Activated T-helper 9 cell treated with anti-CD3 and anti-CD28 coated beads, Interleukin-2, amount 50 U/mL, for 16 hours (primary cell): ENCODE results near the gene IQCM.

Source experiments
- DNase-seq: peaks from one replicate; pipeline ENCODE4 v3.0.0-alpha.2; 2020; ENCODE audit warnings: low read depth

The IQCM gene

DNA sequence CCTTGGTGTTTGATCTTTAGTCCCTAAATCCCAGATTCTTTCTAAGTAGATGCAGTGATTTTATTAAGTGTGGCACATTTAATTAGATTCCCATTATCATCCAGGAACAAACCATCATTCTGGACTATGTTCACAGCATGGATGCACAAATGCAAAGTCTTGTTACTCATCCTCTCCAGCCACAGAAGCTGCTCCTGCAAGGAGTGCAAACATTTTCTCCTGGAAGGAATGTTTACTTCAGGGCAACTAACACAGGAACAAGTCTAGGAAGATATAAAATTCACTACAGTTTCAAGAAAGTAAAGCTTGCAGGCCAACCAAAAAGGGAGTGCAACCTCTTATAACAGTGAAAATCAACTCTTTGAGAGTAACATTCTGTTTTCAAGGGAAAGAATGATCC lies 106.0 kb downstream of the IQCM start:
- no peak for DNase-seq

DNA sequence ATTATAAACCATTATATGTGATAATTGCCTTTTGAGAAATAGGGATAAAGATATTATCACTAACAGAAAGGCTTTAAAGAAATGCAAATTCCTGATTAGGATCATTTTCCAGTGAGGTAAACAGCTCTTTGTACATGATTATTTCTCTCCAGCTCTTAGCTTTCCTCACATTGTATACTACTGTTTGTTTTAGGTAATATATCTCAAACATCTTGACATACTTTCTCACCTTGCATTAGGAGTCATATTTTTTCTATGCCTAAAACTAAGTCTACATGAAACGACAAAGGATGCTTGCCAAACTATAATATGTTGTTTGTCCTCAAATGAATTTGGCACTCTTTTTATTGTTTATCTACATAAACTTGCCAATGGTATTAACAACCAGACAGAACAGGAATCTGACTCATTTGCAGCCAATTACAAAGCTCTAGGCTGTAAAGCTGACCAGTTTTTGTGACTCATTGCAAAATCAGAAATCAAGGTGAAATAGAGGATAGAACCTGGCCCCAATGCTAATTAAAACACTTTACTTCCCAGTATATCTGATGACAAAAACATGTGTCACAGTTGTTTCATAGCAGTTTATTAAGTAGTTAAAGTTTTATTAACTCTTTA lies 107.0 kb downstream of the IQCM start:
- no peak for DNase-seq

DNA sequence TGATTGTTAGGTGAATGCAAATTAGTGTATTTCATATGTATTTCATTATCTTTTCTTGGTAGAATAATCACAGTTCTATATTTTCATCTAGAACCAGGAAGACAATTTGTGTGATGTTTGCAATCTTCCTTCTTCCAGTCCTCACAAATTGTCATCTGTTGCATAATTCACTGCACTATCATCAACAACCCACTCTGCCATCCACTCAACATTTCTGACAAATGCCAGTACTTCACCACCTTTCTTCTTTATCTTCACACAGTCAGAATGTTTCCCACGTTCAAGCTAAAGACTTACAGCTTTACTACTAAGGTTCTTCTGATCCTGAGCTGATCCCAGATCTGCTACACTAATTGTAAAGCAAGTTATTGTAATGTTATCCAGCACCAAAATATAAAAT lies 107.8 kb downstream of the IQCM start:
- no peak for DNase-seq

DNA sequence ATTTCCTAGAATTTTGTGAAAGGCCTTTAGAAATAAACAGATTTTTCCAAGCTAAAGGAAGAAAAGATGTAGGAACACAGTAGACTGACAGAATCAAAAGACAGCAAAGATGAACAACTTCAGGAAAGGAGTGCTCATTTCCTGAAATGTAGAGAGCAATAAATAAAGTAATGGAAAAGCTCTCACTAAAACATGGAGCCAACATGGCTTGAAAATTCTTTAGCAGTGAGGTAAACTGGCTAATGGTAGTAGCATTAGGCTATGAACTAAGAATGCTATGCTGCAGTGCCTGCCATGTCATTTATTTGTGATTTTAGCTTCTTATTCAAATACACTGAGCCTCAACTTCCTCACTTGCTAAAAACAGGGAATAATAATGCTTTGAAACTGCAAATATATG lies 108.7 kb downstream of the IQCM start:
- no peak for DNase-seq

DNA sequence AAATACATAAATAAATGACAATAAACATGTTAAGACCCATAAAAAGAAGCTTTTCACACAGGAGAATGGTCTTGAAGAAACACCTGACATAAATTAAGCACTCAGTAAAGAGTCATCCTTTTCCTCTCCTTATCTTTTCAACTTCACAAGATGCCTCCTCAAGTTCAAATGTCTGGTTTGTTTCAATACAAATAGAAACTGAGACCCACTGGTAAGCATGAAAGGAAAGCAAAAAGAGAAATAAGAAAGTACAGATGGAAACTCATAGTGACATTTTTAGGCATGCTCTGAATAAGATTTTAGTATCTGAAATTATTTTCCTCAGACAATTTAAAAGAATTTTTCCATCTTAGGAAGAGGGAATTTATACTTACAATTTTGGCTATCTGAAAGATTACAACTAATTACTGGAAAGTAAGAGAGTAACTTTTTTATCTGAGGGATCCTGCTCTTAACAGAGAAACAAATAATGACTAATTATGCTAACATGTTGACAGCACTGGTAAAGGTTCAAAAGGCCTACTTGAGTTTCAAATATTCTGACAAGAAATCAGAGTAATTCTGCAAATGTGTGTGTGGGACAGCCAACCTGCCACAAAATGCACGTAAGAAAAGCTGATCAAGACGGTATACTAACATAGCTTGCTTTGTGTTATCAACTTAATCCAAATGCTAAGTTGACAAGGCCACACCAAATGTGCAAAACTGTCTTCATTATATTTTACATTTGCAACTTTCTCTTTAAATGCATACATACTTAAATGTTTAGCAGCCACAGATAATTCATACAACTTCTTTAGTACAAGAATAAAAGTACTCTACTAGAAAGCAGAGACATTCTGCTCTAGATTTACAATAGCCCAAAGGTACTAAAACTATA lies 113.0 kb downstream of the IQCM start:
- no peak for DNase-seq

DNA sequence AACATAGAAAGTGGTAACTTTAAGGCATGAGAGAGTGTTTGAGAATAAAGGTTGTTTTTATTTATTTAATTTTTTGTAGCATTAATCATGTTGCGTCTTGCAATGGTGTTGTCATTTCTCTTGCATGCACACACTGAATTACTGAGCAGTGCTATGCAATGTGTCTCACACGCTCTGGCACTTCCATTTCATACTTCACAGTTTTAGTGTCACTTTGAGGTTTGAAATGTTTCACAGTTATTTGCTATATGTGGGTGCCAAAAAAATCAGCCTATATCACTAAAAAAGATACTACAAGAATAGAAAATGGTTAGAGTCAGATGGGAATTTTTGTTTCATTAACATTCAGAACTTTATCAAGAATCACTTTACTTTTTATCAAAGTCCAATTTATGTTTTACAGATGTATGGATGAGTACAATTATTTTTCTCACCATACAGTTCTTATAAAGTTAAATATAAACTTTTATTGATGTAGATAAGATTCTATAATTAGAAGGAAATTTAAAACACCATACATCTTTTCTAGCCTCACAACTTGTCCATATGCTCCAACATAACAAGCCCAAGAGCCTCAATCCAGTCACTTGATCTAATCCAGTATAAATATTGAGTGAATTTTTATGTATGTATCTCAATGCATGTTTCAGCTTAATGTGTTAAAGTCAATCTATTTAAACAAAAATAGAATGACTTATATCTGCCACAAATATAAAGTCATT lies 114.0 kb downstream of the IQCM start:
- DNase-seq: no peak

DNA sequence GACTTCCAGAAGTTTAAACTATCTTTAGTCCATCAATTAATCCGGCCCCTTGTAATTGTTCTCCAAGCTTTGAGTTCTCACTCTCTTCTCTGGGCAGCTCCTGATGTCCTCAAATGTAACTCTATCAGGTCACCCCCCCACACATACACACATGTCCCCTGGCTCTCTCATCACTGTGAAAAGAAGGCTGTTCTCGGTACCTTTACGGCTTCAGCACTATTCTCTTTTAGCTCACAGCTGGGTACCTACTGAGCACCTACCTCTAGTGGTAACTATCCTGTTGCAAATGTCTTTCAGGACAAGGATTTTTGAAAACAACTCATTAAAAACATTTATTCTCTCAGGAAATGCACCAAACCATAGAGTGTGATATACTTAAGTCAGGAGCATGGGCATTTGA lies 115.4 kb downstream of the IQCM start:
- no peak for DNase-seq

DNA sequence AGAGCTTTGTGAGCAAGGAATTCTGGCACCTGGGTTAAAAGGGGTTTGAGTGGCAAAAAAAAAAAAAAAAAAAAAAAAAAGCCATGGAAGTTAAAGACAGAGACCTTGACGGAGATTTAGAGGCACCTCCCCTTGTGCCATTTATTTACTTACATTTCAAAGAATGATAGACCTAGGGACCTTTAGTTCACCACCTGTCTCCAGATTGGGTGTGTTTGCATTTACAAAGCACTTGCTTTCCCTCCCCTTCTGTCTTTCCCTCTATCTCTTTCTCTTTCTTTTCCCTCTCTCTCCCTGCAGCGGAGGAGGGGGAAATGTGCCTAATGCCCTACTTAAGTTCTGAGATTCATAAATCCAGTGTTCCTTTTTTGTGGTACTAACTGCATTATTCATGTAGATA lies 116.0 kb downstream of the IQCM start:
- no peak for DNase-seq

DNA sequence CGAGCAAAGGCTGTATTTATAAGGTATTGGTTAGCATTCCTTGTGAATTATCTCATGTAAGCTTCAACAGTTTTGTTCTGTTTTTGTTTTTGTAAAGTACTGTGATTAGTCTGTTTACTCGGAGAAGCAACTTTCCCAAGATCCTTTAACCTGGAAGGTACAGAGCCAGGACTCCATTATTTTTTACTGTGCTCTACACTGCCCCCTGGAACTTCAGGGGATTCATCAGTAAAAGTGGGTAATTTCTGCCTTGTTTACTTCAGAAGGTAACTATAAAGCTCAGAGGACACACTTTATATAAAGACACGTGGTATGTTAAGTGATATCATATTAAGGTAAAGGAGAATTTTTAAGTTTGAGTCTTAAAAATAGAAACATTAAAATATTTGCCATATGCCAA lies 124.9 kb downstream of the IQCM start:
- no peak for DNase-seq

DNA sequence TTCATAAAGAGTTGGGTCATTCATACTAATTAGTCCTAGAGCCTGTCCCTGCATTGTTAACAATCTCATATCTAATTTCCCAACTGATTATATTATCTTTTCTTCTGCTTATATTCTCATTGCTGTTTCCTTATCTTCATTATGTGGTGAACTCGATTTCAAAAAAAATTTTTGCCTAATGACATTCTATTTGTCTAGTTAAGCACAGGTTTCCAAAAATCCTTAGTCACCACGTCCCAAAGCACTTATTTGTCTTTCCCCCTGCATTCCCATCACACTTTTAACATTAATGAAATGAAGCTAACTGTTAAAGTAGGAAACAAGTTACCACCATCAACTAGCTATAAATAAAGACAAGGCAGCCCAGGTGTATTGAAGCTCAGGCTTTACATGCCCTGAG lies 131.1 kb downstream of the IQCM start:
- no peak for DNase-seq

DNA sequence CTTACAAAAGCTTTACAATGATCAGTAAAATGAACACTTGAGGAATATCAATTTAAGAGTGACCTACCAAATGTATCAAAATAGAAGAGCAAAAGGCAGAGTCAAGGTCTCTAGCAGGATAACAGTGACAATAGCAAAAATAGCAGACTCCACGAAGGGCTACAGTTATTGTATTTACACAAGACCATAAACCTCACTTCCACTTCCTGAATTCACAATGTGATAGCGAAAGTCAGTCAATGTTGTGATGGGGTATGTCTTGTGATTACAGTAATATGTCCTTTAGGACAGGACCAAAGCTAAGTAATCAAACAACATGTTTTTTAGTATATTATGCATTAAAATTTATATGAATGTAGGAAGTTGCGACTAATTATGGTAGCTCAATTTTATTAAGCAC lies 139.6 kb downstream of the IQCM start:
- DNase-seq: no peak

DNA sequence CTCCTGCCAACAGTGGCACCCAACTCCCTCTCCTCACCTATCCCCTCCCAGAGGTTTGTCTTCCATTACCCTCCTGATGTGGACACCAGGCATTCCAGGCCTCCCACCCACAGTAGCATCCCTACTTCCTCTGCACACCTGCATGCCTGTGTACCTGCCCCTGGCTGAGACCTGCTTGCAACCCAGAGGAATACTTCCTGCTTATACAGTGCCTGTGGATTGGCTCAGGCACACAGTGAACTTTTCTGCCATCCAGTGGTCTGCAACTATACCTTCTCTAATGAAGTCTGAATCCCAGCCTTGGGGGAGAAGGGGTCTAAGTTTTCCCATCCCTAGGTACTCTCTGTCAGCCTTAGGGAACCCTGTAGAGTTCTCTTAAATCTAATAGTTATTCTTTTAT lies 169.9 kb downstream of the IQCM start:
- no peak for DNase-seq

DNA sequence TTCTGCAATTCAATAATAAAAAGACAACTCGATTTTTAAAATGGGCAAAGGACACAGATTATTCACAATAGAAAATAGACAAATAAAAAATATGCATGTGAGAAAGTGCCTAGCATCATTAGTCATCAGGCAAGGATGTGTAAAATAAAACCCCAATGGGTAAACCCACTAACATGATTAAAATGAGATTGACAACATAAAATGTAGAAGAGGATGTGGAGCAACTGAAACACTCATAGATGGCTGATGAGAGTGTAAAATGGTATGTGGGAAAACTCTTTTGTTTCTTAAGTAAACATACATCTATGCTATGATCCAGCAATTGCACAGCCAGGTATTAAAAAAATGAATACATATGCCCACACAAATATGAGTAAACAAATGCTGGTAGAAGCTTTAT lies 177.6 kb downstream of the IQCM start:
- no peak for DNase-seq

DNA sequence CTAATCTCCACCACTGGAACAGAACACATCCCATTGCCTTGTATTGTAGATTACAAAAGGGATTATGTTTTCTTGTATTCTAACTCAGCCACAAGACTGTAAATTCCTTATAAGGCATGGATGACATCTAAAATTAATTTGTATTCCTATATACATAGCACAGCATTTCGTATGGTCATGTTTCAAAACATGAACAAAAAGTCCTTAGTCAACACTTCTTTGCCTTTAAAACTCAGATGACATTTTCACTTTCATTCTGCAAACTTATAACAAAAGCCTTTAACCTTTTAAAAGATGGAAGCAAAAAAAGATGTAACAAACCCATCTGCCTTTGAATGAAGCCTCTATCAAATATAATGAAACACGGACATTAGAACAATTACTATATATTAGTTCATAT lies 181.3 kb downstream of the IQCM start:
- no peak for DNase-seq

DNA sequence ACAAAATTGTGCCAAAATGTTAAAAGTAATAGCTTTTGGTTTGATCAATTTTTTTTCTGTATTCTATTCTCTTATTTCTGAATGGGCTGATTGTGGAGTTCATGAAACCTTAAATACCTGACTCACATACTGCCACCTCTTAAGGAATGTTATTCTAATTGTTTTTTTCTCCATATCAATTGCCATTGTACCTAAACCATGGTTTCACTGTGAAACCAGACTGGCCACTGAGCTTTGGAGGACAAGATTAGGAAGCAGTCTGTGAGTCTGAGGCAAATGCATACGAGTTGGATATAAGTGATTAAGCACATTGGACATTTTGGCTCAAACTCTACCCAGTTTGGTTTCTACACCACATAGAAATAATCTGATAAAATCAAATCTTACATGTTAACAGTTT lies 184.0 kb downstream of the IQCM start:
- DNase-seq: no peak

DNA sequence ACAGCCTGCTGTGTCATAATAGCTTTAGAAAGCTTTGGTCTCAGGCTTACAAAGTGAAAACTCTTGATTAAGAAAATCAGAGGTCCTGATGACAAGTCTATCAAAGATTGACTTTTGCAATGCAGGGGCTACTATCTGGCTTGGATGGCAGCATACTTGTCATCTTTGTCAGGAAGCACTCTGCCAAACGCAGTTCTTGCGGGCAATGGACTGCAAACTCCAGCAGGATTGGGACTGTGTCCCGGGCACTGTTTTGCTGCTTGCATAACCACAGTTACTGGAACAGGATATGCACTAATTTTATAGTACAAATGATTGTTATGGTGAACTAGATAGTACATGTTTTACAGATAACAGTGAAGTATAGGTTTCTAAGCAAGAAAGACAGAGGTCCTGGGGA lies 185.6 kb downstream of the IQCM start:
- DNase-seq: no peak

DNA sequence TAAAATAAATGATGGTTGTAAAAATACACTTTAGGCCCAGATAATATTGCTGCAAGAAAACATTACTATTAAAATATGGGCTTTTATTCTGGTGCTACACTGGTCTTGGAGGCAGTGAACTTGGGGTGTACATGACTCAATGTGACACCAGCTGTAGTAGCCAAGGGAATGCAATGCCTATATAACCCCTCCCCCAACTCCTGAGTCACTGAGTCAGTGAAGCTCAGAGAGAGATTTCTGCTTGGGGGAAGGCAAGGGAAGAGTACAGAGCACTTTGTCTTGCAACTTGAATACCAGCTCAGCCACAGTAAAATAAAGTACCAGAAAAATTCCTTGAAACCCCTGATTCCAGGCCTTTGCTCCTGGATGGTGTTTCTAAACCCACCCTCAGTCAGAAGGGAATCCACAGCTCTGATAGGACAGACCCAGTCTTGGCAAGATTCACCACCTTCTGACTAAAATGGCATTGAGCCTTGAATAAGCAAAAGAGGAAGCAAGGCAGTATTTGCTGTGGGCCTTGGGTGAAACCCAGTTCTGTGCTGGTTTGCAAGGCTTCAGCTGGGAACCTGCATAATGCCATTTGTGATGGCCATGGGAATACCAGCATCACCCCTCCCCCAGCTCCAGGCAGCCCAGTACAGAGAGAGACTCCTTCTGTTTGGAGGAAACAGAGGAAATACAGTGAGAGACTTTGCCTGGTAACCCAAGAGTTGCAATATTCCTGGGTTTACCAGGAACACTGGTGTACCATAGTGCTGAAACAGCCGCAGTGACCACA lies 209.9 kb downstream of the IQCM start:
- DNase-seq: no peak

DNA sequence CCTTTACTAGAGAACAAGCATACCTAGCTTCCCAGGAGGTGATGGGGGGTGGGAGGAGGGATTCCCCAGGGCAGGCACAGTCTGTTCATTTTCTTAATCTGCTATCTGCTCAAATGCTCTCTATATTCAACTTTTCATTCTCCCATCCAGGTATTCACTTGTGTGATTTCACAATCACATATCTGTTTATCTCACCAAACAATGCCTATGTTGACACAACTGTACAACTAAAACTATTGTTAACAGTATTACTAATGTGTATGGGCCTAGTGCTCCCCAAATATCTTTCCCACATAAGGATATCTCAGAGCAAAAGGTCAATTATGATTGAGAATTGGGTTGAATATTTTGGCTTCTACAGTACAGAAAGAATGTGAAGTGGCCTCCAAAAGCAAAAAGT lies 210.8 kb downstream of the IQCM start:
- DNase-seq: no peak

DNA sequence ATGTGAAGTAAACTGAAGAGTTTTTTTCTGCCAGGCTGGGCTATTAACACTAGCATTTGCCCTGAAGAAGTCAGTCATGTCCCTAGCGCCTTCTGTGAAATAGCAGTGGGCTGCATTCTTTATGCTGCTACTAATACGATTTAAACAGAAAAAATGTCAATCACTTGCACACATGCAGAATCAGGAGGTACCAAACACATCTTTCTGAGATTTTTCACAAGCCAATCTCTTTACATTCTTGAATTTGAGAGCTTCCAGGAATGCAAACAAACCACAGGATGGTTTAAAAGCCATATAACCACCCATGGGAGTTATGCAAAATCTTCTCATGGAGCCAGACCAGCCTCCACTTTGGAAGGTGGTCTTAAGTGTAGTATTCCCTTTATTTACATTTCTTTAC lies 220.1 kb downstream of the IQCM start:
- DNase-seq: no peak

DNA sequence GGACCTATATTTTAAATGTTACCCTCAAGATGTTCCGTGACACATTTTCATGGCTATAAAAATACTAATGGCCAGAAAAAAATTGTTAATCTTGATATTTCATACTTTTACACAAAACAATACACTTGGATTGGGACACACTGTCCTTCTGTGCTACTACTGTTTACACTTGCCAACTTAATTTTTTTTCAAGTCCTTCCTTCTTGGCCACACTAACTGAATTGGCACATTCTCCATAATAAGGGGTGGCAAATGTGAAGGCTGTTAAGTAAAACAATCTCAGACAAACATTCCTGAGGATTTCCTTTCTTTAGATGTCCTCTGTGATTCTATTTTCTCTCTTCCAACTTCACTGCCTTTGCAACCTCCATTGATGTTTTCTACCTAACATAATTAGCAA lies 225.8 kb downstream of the IQCM start:
- DNase-seq: no peak

DNA sequence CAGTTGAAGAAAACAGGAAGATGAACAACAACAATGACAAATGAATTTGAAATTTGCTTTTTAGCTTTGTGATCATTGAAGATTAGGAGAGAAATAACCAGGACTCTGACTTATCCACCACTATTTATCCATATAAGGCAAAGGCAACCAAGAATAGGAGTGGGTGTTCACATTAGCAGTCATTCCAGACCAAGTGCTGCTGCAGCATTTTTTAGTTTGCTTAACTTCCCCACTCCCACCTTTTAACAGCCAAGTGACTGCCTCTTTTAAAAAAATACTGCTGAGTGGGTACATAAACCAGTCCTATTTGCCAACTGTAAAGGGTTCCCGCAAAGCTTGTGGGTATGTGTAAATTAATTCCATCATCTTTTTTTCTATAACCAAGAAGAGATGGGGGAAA lies 230.9 kb downstream of the IQCM start:
- DNase-seq: no peak

DNA sequence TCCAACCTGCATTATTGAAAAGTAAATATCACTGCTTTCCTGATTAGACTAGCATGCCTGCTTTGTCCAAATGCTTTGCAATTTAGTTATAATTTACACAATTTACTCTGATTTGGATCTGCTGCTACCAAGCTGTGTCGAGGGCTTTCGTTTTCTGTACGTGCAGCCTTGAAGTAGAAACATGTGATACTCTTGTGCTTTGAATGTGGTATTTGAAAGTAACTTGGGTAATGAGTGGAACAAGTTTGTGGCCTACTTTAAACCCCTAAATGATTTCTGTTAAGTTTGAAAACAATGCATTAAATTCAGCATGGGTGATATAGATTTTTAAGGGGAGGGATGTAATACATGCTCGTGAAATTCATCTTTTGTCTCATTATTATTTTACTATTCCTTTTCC lies 240.7 kb downstream of the IQCM start:
- no peak for DNase-seq

DNA sequence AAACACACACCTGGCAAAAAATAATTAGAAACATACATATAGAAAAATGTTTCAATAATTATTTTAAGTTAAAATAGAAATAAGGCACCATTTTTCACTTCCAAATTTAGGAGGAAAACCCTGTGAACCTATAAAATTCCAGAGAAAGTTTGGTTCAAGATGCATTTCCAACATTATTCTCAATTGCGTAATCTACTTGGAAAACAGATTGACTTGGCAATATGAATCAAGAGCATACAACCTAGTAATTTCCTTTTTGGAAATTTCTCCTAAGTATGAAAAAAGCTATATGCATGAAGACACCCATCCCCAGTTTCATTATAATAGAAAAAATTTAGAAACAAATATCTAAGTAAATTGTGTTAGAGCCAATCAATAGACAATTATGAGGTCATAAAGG lies 242.9 kb downstream of the IQCM start:
- no peak for DNase-seq
